ENCODE measurements around the gene PCDH8.
A peak's percentile ranks its signal among the peaks of the same experiment; 100 is the strongest.

PCDH8 gene, protein sequence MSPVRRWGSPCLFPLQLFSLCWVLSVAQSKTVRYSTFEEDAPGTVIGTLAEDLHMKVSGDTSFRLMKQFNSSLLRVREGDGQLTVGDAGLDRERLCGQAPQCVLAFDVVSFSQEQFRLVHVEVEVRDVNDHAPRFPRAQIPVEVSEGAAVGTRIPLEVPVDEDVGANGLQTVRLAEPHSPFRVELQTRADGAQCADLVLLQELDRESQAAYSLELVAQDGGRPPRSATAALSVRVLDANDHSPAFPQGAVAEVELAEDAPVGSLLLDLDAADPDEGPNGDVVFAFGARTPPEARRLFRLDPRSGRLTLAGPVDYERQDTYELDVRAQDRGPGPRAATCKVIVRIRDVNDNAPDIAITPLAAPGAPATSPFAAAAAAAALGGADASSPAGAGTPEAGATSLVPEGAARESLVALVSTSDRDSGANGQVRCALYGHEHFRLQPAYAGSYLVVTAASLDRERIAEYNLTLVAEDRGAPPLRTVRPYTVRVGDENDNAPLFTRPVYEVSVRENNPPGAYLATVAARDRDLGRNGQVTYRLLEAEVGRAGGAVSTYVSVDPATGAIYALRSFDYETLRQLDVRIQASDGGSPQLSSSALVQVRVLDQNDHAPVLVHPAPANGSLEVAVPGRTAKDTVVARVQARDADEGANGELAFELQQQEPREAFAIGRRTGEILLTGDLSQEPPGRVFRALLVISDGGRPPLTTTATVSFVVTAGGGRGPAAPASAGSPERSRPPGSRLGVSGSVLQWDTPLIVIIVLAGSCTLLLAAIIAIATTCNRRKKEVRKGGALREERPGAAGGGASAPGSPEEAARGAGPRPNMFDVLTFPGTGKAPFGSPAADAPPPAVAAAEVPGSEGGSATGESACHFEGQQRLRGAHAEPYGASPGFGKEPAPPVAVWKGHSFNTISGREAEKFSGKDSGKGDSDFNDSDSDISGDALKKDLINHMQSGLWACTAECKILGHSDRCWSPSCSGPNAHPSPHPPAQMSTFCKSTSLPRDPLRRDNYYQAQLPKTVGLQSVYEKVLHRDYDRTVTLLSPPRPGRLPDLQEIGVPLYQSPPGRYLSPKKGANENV

DNA sequence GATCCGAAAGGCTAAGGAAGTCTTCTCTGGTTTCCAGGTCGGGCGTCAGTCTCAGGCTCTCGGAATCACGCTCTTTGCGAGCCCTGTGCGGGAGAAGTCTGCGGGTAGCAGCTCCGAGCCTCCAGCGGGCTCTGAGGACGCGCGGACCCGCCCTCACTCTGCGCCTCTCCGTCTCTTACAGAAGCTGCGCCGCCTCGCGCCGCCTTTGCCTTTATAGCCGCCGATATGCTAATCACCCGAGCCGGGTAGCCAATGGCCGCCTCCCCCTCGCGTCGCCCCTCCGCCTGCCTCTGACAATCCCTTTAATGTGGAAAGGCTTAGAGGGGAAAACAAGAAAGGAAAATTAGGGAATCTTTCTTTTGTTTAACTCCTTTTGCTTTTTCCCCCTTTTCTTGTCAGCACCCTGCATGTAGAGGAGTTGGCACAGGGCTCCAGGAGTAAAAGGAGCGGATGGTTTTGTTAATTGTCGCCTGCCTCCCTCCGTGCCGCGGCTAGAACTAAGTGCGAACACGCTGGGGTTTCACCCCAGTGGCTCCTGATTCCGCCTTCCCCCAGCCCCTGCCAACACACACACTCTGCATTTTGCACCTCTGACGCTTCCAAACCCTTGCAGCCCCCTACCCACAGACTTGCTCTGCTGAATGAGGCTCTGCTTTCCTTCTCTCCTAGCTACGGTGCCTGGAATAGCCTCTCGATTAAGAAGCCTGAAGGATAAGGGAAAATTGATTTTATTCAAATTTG lies at the start of gene PCDH8:
Gene PCDH8 (minus strand): TSS at position 186 of the 741 bp plus-strand sequence. CDS start 204 bp downstream, outside the sequence.
- no peak for DNase-seq (ENCODE audit: low spot score)

DNA sequence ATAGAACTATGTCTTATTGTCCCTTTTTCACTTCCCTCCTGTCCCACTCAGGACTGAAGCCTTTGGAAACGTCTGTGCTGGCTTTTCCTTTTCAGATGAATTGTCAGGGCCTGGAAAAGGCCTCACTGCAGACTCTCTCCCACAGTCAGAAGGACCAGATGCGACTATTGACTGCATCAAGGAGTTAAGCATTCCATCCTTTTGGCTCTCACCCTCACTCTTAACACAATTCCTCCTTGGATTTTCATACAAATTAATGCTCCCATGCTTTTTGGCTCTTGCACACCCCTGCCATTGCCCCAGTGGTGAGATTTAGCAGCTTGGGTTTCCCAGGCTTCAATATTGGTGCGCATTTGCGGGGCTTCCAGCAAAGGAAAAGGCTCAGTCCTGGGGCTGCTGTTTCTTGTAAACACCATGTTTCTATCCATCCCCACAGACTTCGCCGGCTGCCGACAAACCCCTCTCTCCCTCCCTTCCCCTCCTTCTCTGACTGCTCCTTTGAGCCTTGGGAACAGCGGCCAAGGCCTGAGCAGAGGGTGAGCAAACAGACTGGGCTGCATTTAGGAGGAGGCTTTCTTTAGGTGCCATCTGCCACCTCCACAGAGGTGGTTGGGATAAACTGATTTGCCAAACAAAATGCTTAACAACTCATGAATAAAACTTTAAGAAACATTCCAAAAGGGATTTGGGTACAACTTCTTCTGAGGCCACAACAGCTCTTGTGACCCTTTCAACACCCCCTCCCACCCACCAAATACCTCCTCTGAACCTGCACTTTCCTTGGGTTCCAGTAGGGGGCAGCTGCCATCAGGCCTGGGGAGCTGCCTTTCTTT lies 48.6 kb upstream of the PCDH8 start:
- peak; percentile 28 for DNase-seq (ENCODE audit: low spot score)

DNA sequence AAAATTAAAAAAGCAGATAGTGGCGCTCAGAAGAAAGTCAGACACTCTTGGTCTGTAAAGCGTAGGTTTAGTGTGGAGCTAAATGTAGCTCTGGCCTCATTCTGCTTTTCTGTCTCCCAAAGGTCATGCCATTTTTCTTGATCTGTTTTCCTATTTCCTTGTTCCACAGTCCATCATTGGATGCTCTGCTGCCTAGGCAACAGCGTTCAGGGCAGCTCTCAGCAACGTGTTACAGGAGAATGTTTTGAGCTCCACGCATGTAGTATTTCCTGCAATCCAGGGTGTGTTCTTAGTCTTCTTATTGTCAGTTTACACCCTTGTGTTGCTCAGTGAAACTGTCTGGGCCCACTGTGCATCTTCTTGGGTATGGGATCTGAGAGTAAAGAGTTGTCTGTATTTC lies 46.0 kb upstream of the PCDH8 start:
- DNase-seq (ENCODE audit: low spot score) = no peak

DNA sequence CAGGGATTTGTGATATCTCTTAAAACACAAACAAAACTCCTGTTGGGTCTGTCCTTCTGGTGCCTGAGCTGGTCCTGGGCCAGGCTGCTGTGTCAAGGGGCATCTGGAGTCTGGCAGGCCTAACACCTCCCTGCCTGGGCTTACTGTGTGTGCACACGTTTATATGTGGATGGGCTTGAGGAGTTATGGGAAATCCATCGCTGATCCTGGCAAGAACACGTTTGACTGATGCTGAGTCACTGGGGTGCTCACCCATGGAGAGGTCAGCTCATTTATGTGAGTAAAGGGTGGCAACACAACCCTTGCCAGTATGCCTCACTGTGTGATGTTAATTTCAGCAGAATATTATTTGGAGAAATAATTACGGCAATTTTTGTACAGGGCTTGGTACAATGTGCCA lies 44.5 kb upstream of the PCDH8 start:
- DNase-seq (ENCODE audit: low spot score) = no peak

DNA sequence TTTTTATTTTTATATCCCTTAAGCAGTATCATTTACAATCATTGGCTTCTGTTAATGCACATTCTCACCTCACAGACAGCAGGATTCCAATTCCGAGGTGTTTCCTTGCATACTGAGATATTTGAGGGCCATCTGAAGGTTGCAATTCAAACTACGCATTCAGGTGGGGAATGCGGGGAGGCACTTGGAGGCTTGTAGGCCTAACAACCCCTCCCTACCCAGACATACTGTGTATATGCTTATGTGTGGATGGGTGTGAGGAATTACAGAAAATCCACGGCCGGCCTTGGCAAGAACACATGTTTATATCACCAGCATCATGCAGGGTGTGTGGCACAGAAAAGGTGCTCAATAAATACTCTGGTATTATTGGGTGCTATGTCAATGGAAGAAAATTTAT lies 43.3 kb upstream of the PCDH8 start:
- DNase-seq (ENCODE audit: low spot score) = no peak

DNA sequence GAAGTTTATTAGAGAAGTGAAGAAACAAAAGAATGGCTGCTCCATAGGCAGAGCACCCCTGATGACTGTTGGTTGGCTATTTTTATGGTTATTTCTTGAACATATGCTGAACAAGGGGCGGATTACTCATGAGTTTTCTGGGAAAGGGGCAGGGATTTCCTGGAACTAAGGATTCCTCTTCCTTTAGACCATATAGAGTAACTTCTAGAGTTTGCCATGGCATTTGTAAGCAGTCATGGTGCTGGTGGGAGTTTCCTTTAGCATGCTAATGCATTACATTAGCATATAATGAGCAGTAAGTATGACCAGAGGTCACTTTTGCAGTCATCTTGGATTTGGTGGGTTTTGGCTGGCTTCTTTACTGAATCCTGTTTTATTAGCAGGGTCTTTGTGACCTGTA lies 38.7 kb upstream of the PCDH8 start:
- no peak for DNase-seq (ENCODE audit: low spot score)

DNA sequence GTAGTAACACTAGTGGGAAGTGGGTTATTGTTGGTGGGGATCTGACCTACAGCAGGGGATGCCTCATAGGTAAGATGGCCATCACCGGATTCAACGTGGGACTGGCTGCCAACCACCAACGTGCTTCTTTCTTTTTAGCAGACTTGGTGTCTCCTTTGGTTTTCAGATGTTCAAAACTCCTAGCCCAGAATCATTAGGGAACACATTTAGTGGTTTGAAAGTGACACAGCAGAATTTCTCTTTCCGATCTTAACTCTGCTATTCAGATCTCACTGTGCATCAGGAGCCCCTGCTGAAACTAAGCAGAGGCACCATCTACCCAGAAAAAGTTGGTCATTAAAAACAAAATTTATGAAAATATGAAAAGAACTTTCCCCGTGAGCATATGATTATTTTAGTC lies 36.7 kb upstream of the PCDH8 start:
- DNase-seq (ENCODE audit: low spot score) = no peak

DNA sequence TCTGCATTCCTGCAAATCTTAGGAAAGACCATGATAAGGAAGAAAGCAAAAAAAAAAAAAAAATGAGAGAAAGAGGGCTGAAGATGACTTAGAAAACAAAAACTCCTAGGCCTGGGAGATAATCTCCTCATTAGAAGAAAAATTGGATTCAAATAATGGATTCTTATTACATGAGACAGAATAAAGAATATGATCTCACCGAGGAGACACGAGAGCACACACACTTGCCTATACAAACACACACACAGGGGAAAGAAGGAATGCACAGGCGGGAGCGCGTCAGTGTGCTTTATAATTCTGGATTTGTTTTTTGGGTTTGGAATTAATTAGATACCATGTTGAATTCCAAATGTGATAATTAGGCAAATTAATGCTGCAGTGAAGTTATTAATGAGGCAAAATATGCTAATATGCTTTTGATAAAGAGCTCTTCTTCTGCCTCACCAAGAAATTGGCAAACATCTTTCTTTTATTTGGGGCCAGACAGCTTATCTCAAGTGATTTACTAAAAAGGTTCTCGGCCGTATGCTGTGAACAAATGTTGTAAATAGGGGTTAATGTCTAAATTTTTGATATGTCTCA lies 36.1 kb upstream of the PCDH8 start:
- no peak for DNase-seq (ENCODE audit: low spot score)

DNA sequence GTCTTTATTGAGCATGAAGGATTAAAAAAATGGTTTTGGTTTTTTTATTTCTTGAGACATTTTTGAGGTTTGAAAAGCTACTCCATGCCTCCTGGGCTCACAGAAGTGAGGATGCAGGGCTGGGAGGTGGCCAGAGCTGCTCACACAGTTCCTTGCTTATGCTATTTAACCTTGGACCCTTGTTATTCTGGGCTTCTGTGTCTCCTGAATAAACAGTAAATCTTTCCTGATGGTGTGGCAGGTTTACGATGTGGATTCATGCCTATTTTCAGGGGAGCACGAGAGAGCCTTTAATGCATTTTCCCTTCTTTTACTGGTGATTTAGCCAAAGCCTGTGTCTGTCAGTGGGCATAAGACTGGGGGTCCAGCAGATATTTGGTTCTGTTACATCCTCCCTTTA lies 34.3 kb upstream of the PCDH8 start:
- DNase-seq (ENCODE audit: low spot score) = no peak

DNA sequence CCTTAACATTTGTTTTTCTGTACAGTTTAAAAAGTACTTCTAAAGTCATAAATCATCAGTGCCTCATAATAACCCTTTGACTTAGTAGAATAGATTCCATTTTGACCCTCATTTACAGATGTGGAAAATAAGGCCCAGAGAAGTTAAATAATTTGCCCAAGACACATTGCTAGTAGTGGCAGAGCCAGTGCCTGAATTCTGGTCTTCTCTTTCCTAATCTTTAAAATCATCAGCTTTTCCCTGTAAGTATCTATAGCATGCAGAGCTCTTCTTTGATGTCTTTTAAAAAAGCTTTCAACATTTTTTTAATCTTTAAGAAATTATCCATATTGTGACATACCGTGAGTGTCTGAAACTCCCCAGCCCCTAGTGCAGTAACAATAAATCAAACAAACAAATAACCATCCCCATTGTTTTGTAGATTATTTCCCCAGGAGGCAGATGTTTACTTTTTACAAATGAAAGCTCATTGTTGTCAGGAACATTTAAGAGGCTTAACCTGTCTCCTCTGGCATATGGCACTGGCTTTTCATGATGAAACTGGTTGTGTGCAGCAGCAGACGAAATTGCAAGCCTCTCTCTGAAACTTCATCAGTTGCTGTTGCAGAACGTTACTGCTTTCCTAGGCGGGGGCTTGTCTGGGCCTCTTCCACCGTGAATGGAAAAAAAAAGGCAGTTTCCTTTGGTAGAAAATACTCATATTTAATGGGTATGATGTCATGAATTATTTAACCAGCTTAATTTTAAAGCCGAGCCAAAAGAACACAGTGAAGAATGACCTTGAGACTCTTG lies 31.7 kb upstream of the PCDH8 start:
- DNase-seq (ENCODE audit: low spot score) = no peak

DNA sequence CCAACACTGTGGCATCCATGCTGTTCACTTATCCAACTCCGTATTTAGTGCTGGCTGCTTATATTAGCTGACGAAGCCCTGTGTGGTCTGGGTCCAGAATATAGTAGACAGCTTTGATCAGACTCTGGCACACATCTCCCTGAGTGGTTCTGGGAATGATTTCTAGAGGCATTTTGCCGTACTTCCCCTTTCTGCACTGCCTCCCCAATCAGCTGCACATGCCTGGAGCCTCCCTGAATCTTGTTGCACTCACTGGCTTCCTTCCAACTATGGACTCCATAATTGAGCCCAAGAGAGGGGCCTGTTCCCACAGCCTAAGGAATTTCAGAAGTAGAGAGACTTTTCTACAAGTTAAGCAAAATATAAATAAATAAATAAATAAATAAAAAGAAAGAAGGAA lies 30.4 kb upstream of the PCDH8 start:
- DNase-seq (ENCODE audit: low spot score) = no peak

DNA sequence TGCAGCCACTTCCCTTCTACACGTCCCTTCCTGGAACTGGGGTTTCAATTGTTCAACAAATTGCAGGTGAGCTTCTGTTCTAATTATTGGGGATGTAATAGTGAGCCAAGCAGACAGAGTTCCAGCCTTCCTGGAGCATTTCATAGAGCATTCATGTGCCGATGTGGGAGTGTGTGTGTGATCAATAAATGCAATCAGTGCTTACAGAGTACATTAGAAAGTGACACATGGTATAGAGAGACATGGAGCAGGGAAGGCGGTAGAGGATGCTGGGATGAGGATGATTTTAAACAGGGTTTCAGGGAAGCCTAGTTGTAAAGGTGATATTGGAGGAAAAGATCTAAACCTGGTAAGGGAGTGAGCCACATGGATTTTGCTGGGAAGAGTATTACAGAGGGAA lies 21.7 kb upstream of the PCDH8 start:
- DNase-seq (ENCODE audit: low spot score) = no peak

DNA sequence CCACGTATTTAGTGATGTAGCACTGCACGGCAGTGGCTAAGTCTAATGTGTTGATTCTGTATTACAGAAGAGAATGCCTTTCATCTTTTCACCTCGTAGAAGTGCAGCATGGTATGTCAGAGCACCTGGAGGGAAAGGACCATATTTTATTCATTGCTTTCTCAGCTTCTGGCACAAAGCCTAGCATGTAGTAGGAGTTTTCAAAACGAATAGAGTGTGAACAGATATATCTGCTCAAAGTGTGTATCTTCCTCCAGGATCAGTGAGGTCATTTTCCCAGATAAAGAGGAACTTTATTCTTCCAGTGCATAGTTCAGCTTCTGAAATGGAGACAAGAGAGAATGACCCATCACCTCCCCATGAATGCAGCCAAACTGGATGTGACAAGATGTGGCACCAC lies 21.2 kb upstream of the PCDH8 start:
- no peak for DNase-seq (ENCODE audit: low spot score)

DNA sequence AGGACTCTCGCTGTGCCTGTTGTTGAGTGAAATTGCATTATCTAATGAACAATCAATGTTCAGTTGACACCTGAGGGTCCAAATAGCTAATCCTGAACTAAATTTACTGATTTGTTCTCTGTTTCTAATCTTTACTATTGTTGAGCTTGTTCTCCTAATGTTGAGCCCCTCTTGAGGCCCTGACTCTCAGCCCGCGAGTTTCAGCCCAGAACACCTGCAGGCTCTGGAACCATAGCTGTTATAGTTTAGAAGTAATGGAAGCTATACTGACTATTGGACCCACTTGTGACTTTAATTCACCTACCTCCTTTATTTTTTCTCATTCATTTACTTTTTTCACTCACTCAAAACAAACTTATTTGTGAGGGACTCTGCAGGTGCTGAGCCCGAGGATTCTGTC lies 20.6 kb upstream of the PCDH8 start:
- no peak for DNase-seq (ENCODE audit: low spot score)

DNA sequence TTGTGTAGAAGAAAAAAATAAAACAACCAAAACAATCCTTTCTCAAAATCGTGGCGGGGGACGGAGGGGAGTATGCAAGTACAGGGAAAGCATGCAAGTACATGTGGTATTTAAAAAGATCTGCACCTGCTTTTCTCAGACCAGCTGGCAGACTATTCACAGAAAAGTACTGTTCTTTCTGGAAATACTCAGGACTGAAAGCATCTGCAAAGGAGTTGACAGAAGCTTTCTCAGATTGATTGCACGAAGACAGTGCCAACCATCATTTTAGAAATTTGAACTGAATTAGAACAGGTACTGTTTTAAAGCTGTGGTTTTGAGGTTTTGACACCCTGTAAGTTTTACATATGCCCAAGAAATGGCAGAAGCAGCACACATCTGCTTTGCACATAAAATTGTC lies 19.8 kb upstream of the PCDH8 start:
- DNase-seq (ENCODE audit: low spot score) = no peak

DNA sequence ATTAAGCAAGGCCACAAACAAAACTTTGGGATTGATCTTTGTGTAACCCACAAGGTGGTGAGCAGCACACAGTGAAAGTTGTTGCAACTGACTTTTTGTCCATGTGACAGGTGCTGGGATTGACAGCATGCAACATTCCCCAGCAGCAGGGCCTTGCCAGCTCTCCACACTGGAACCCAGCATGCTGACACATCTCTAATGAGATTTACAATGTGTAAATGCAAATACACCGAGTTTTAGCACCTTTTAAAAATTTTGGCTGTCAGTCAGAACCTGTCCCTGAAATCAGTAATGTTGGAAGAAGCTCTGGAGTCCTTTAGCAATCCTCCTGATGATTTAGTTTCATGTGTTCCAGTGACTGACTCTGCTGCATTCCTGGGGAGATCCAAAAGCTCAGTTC lies 16.5 kb upstream of the PCDH8 start:
- DNase-seq (ENCODE audit: low spot score) = no peak

DNA sequence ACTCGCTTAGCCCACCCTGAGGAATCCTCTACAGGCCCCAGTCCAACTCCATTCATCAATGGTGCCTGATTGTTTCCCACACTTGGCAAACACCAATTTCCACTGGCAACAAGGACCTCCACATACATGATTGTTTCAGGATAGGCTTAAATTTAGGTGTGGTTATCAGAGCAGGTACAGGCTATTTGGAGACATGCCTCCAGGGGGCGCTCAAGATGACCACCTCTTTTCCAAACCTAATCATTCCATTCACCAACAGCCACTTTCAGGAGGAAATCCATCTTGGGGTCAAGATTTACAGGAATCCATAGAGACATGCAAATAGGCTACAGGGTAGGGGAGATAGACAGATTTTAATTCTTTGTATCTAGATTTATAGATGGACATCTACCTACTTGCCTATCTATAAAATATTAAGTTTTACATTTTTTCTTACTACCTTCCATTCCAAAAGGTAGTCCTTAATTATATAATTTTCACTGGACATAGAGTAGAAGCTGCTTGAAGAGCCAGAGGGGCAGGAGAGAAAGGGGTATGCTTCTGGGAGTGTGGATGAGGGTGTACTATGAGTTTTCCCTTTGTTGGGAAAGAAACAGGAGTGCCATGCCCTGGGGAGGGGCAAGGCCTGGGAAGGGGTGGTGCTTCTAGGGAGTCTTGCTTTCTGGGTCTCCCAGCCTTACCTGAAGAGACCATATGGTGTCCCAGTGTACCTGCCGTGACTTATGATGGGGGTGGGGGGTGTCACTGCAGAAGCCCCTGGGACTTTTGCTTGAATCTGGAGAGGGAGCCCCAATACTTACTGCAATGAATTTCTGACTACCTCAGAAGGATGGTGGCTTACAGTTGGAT lies 14.1 kb upstream of the PCDH8 start:
- DNase-seq (ENCODE audit: low spot score) = peak; percentile 21

DNA sequence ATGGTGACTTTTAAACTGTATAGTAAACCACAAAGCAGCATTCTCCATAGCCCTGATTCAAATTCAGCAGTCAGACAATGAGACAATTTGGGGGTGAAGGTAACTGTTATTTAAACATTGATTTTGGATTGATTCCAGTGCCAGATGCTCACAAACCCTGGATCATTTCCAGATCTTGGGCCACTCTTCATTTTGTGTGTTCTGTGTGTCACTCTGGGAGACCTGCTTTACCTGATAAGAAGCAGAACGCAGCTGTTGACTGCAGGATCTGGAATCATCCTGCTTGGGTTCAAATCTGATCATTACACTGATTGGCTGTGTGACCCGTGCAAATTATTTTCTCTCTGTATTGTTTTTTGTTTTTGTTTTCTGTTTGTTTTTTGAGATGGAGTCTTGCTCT lies 4.0 kb upstream of the PCDH8 start:
- no peak for DNase-seq (ENCODE audit: low spot score)
